ENCODE results near the gene VTN.

VTN gene

GRCh38 chr17:28397275-28397674 lies 27.2 kb upstream of the VTN start:
- no peak for DNase-seq (ENCODE audit: extremely low spot score)
- no peak for TF ChIP-seq CTCF (IDR thresholded peaks at IDR 0.05; ENCODE audit: control extremely low read depth, extremely low read depth, low read depth, missing control alignments)
- ChIA-PET POLR2A (no interaction called here), CTCF (interaction anchor here (2.2 kb wide), 1 partner anchor 19 kb away, joined by 7 read pairs; no protein-coding TSS in a partner anchor)

DNA sequence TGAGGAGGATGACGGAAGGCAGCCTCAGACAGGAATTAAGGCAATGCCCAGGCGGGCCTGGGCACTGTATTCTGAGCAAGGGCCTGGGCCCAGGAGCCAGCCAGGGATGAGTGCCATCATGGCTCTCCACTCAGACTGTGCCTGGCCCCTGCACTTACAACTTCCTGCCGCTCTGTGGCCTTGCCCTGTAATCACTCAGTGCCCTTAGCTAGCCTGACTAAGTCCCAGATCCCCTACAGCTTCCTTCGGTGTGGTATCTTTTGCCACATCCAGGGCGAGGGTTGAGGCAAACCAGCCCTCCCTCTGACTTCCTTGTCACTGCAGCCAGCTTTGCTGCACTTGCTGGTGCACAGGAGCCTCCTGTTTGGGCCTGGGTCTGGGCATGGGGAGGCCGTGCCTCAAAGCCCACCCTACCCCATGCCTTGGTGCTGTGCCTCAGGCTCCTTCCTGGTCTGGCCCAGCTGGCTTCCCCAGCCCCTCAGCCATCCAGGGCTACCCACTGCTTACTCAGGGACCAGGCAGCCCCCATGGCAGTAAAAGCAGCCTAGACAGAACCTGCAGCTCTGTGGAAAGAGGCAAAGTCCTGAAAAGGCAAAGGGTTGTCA lies 26.6 kb upstream of the VTN start:
- DNase-seq (ENCODE audit: extremely low spot score): no peak
- ChIA-PET POLR2A (no interaction called here), CTCF (interaction anchor here (2.2 kb wide), 1 partner anchor 20 kb away, joined by 7 read pairs; no protein-coding TSS in a partner anchor)
- TF ChIP-seq CTCF (IDR thresholded peaks at IDR 0.05; ENCODE audit: control extremely low read depth, extremely low read depth, low read depth, missing control alignments): no peak

GRCh38 chr17:28395968-28396367 lies 25.9 kb upstream of the VTN start:
- no peak for TF ChIP-seq CTCF (IDR thresholded peaks at IDR 0.05; ENCODE audit: control extremely low read depth, extremely low read depth, low read depth, missing control alignments)
- ChIA-PET CTCF (interaction anchor here (2.2 kb wide), 1 partner anchor 21 kb away, joined by 7 read pairs; no protein-coding TSS in a partner anchor), POLR2A (interaction anchor here (0.6 kb wide), 1 partner anchor 84 kb away, joined by 4 read pairs; no protein-coding TSS in a partner anchor)
- DNase-seq (ENCODE audit: extremely low spot score): no peak

DNA sequence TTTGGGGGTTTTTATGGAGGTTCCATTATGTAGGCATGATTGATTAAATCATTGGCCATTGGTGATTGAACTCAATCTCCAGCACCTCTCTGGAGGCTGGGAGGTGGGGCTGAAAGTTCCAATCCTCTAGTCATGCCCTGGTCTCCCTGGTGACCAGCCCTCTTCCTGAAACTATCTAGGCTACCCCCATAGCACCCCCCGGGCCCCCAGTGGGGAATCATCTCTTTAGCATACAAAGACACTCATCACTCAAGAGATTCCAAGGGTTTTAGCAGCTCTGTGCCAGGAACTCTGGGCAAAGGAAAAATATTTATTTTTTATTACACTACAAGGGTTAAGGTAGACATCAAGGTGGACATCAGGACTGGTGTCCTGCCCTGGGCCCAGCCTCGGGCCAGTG lies 25.3 kb upstream of the VTN start:
- TF ChIP-seq CTCF (IDR thresholded peaks at IDR 0.05; ENCODE audit: control extremely low read depth, extremely low read depth, low read depth, missing control alignments): no peak
- DNase-seq (ENCODE audit: extremely low spot score): no peak
- POLR2A ChIA-PET: no interaction called here
- CTCF ChIA-PET: interaction anchor here (1.7 to 2.2 kb wide), 2 partner anchors 21 to 22 kb away, joined by 5 to 7 read pairs; no protein-coding TSS in a partner anchor

GRCh38 chr17:28394337-28395116 lies 24.4 kb upstream of the VTN start:
- CTCF ChIA-PET: interaction anchor here (1.7 kb wide), 1 partner anchor 22 kb away, joined by 5 read pairs; no protein-coding TSS in a partner anchor

More at GRCh38 chr17:28394337-28395116, 24.4 kb upstream of the VTN start:
- no peak for TF ChIP-seq CTCF (IDR thresholded peaks at IDR 0.05; ENCODE audit: control extremely low read depth, extremely low read depth, low read depth, missing control alignments)
- no peak for DNase-seq (ENCODE audit: extremely low spot score)
- POLR2A ChIA-PET: no interaction called here

Measured in GM10248 (cell line).